Activated CD4-positive, CD25-positive, alpha-beta regulatory T cell treated with anti-CD3 and anti-CD28 coated beads, Interleukin-2, amount 50 U/mL, for 24 hours (primary cell): Measurements from ENCODE around the gene RGS14.
"Not testable (repeated sequence)": the region's sequence is repeated elsewhere in the genome, so short reads cannot be mapped to it uniquely, and the experiment has no call there.

ENCODE experiments used
- ATAC-seq, 2 donors: fragments of 150-1000 bp; cut with Tn5 transposase; one replicate each; pipeline ENCODE4 v1.10.0; 2021; ENCODE audit warnings: mild to moderate bottlenecking in 1 of 2, moderate library complexity in 1 of 2

Gene RGS14

GRCh38 chr5:177403792-177404640, 46.3 kb downstream of the RGS14 start:
- peak; percentile 88 to 90 for ATAC-seq

DNA sequence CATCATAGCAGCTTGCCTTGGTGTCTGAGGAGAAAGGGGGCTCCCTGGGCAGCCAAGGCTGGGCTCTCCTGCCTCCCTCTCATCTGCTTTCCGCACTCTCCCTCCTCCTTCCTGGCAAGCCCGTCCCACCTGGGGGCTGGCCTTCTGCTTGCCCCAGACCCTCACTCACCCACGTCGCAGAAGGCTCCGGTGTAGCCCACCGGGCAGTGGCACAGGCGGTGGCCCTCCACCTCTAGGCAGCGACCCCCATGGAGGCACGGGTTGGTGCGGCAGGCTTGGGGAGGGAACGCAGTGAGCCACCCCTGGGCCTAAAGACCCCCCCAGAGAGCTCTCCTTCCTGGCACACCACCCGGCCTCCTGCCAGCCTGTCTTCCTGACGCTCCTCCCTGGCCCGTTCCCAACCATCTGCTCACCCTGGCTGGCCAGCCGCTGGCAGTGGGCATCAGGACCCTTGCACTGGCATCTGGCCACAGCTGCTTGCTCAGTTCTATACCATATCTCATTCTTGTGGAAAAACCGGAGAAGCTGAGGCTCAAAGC, 47.0 kb downstream of the RGS14 start:
- no peak for ATAC-seq

GRCh38 chr5:177405312-177405711, 47.6 kb downstream of the RGS14 start:
- no peak for ATAC-seq

GRCh38 chr5:177405805-177406204, 48.1 kb downstream of the RGS14 start:
- no peak for ATAC-seq

- no peak for ATAC-seq
Observed at GRCh38 chr5:177409043-177409801, 51.5 kb downstream of the RGS14 start, which contains the start of gene F12. Gene F12 (minus strand): TSS chr5:177409564. CDS start chr5:177409527, 37 bp downstream.

- ATAC-seq = no peak
Observed at GRCh38 chr5:177410575-177410974, 52.9 kb downstream of the RGS14 start.

GRCh38 chr5:177412603-177413233, 55.0 kb downstream of the RGS14 start:
- peak; percentile 90 to 91 for ATAC-seq

GRCh38 chr5:177414481-177414880, 56.8 kb downstream of the RGS14 start:
- ATAC-seq = no peak

GRCh38 chr5:177417081-177417480, 59.4 kb downstream of the RGS14 start:
- ATAC-seq = not testable (repeated sequence)

- no peak for ATAC-seq
Observed at GRCh38 chr5:177419046-177419445, 61.3 kb downstream of the RGS14 start.

DNA sequence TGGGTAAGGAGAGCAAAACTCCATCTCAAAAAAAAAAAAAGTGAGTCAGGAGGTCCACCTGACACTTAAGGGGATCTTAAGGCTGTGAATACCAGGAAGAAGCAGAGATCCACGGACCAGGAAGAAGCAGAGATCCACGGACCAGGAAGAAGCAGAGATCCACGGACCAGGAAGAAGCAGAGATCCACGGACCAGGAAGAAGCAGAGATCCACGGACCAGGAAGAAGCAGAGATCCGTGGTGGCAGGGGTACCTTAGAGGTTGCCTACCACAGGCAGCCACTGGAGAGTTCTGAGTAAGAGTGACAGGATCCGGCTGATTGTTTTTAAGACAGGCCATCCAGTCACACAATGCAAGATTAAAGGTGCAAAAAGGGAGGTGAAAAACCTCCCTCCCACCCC, 62.7 kb downstream of the RGS14 start:
- ATAC-seq = not testable (repeated sequence)

DNA sequence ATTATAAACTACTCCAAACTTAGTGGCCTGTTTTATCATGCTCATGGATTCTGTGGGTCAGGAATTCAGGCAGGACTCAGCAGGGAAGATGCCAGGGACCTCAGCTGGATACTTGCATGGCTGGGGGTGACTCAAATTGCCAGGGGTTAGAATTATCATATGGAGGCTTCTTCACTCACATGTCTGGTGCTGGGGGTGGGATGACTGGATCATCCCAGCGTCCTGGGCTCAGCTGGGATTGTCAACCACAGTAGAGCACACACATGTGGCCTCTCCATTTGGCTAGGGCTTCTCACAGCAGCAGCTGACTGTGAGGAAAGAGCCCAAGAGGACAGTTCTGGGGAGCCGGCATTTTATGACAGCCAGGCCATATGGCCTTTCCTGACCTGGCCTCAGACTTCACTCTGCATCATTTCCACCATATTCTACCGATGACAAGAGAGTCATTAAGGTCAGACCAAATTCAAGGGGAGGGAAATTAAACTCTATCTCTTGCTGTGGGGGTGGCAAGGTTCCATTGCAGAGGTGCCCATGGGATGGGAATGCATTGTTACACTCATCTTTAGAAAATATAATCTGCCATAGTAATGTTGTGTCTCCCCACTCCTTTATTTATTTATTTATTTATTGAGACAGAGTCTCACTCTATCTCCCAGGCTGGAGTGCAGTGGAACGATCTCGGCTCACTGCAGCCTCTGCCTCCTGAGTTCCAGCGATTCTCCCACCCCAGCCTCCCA, 63.5 kb downstream of the RGS14 start:
- ATAC-seq = no peak
